GM12892 (cell line): ENCODE measurements around the gene ALG9.

ENCODE experiments used
- DNase-seq: peaks from one replicate; pipeline ENCODE4 v3.0.0; 2011; ENCODE audit not compliant: insufficient read length
- FAIRE-seq: peaks from 2 replicates; lab custom pipeline; 2011; peaks lifted over from hg19 to GRCh38; lab: Jason Lieb, UNC
- POLR2A ChIP-seq: IDR thresholded peaks from 2 replicates; pipeline ENCODE4 v1.6.1; 2011; ENCODE audit warnings: low read depth, low read length, control low read depth
- POLR2AphosphoS5 ChIP-seq: IDR thresholded peaks from 2 replicates; pipeline ENCODE4 v1.6.1; 2011; ENCODE audit warnings: low read depth, low read length, control low read depth
- TAF1 ChIP-seq: IDR thresholded peaks from 2 replicates; pipeline ENCODE4 v1.6.1; 2011; ENCODE audit warnings: low read depth, mild to moderate bottlenecking, control low read depth, low read length, borderline replicate concordance

The ALG9 gene

DNA sequence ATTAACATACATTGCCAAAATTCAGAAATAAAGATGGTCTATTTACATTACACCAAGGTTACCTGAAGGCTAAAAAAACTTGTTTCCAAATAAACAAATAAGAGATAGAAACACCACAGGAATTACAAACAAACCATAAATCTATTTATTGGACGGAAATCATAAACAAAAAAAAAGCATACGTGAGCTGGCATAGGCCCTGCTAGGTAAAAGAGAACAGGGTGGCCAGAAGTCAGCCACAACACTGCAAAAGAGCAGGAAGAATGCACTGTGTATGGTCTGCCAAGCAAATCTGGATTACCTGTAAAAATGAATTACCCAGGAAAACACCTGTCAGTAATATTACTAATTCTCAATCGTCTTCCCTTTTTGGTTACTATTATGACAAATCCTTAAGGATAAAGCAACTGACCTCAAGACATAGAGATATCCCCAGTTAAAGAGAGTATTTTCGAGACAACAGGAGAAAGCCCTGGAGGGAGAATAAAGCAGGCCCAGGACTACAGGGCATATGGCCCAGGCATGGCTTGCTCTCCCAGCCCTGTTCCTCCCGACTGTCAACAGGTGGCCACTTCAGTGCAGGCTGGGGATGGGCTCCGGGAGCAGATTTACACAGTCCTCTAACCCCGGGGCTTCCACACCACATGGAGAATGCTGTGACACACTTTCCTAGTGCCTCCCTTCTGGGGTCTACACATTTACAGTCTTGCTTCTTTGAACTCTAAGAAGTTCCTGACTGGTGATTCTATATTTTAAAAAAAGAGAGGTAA, 123.2 kb downstream of the ALG9 start:
- FAIRE-seq (no peak), DNase-seq (no peak)
- TF ChIP-seq POLR2AphosphoS5 (no peak), POLR2A (no peak), TAF1 (no peak)

- no peak for DNase-seq
- no peak for FAIRE-seq
- no peak for TF ChIP-seq POLR2A
- TF ChIP-seq TAF1: no peak
- no peak for TF ChIP-seq POLR2AphosphoS5
Measured at GRCh38 chr11:111745719-111746504, 125.5 kb downstream of the ALG9 start.

DNA sequence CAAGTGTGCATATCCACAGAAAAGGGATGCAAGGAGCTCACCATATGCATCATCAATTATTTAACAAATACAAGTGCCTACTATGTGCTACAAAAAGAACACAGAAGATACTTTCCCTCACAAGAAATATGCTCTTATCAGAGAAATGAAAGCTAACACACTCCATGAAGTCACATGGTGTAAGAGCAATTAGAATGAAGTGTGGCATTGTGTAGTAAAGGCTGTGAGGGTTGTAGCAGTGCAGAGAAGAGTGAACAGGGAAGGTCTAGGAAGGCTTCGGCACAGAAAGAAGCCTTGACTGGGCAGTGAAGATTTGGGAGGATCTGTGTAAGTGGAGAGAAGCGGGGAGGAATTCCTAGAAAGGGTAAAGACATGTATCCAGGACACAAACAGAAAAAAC, 127.7 kb downstream of the ALG9 start:
- TF ChIP-seq TAF1 (no peak), POLR2A (no peak), POLR2AphosphoS5 (no peak)
- DNase-seq (no peak), FAIRE-seq (no peak)

DNA sequence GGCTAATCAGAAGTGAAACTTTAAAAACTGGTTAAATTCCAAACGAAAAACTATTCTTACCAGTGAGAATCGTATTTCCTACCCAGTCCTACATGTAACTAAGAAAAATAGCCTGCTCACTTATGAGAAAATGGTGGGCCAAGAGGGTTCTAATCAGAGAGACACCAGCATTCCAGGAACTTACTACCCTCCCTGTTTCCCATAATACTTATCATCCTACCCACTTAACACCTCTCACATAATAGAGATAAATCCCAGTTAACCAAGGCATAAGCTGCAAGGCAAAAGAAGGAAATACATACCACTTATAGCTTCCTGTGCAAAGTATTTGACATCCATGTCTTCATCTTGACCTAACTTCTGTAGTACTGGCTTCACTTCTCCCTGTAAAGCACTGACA, 129.6 kb downstream of the ALG9 start:
- DNase-seq (no peak), FAIRE-seq (no peak)
- TF ChIP-seq POLR2A (no peak), POLR2AphosphoS5 (no peak), TAF1 (no peak)

GRCh38 chr11:111739299-111739698, 132.1 kb downstream of the ALG9 start:
- FAIRE-seq: no peak
- DNase-seq: no peak
- no peak for TF ChIP-seq POLR2AphosphoS5
- TF ChIP-seq TAF1: no peak
- TF ChIP-seq POLR2A: no peak

DNA sequence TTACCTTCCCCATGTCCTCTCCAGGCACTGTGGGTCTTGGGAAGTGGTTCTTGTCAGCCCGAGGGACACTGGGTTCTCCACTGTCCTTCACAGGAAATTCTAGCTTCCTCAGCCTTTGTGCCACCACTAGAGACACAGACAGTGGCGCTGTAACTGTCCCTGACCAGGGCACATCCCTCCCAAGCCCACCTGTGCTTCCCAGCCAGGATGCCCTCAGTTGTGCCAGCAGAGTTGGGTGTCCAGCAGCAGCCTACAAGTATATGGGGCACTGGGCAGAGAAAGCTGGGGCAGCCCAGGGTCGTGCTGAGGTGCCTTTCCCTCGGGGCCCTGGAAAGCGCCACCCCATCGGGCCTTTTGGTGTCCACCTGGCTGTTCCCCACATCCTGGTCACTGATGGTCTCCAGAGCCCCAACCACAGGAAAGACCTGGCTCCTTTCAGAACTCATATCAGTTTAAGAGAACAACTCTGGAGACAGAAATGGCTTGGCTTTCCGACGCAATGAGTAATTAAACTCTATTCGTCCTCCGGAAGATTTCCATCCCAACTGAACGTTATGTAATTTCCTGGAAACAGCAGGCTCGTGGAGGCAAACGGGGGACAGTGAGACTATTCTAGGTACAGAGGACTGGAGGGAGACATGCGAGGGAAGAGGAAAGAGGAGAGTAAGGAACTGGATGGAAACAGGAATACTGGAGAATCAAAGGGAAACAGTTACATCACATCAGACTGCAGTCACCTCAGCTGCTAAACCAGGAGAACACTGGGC, 133.8 kb downstream of the ALG9 start:
- FAIRE-seq (no peak), DNase-seq (no peak)
- TF ChIP-seq TAF1: no peak
- peak; percentile 50; the same call in 1 of the 2 replicates for TF ChIP-seq POLR2AphosphoS5

DNA sequence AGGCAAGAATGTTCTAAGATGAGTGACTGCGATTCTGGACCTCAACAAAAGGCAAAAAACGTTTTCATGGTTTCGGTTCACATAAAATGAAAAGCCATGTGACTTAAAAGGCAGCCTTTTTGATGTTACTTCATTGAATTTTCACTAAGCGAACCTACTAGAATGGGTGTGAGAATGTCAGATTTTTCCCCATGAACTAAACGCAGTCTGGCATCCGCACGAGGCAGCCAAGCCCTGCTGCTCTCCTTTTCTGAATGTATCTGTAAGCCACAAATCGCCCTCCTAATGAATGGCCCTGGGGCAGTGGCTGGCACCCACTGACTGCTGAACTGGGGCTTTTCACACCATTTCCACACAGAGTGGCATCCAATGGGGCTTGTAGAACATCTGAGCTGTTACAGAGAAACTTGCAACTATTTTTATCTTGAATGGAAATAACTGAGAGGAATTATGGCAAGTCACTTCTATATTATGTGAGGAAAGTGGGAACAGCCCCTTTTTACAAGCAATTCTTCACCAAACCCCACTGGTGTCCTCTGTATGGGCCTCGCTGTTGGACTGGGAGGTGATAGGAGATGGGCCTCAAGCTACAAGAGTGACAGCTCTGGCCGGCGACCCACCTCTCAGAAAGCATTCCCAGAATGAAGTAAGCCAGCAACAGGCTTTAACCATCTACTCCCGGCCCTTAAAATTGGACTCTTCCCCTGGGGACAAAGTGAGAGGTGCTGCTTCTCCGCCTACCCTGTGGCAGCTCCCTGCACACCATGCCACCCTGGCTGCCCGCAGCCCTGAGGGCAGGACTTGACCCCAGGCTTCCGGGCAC, 134.5 kb downstream of the ALG9 start:
- DNase-seq (no peak), FAIRE-seq (no peak)
- no peak; the same call in 1 of the 2 replicates for TF ChIP-seq POLR2AphosphoS5
- TF ChIP-seq TAF1: no peak
- no peak; the same call in 1 of the 2 replicates for TF ChIP-seq POLR2A
